ENCODE measurements around the gene STK32C.
A peak's percentile ranks its signal among the peaks of the same experiment; 100 is the strongest.
"Not testable (repeated sequence)": the region's sequence is repeated elsewhere in the genome, so short reads cannot be mapped to it uniquely, and the experiment has no call there.

Gene STK32C

GRCh38 chr10:132279873-132280645 lies 27.7 kb downstream of the STK32C start:
- DNase-seq: no peak

- no peak for DNase-seq
Measured at GRCh38 chr10:132277311-132277741, 30.4 kb downstream of the STK32C start.

- DNase-seq: no peak
Measured at GRCh38 chr10:132276706-132277105, 31.0 kb downstream of the STK32C start.

GRCh38 chr10:132276179-132276675 lies 31.5 kb downstream of the STK32C start:
- no peak for DNase-seq

- DNase-seq: no peak
Measured at GRCh38 chr10:132275426-132276178, 32.1 kb downstream of the STK32C start.

GRCh38 chr10:132274986-132275385 lies 32.8 kb downstream of the STK32C start:
- DNase-seq: no peak

- no peak for DNase-seq
Measured at GRCh38 chr10:132274581-132274980, 33.2 kb downstream of the STK32C start.

GRCh38 chr10:132273966-132274365 lies 33.8 kb downstream of the STK32C start:
- no peak for DNase-seq

GRCh38 chr10:132273304-132273944 lies 34.3 kb downstream of the STK32C start:
- no peak for DNase-seq

GRCh38 chr10:132272231-132272971 lies 35.3 kb downstream of the STK32C start:
- DNase-seq: no peak

GRCh38 chr10:132271458-132272230 lies 36.1 kb downstream of the STK32C start:
- no peak for DNase-seq

GRCh38 chr10:132270721-132271457 lies 36.9 kb downstream of the STK32C start:
- no peak for DNase-seq

GRCh38 chr10:132270256-132270655 lies 37.5 kb downstream of the STK32C start:
- no peak for DNase-seq

GRCh38 chr10:132269266-132270230 lies 38.2 kb downstream of the STK32C start:
- DNase-seq: no peak

- DNase-seq: not testable (repeated sequence)
Measured at GRCh38 chr10:132267916-132268315, 39.8 kb downstream of the STK32C start.

- DNase-seq: no peak
Measured at GRCh38 chr10:132266594-132267161, 41.1 kb downstream of the STK32C start.

GRCh38 chr10:132265890-132266496 lies 41.8 kb downstream of the STK32C start:
- DNase-seq: peak; percentile 24

GRCh38 chr10:132264966-132265889 lies 42.5 kb downstream of the STK32C start:
- no peak for DNase-seq

All from NCI-H2171 (cell line).